ENCODE measurements around the gene FOXF1.

GRCh38 chr16:86509759-86510464, 415 bp upstream of the FOXF1 start:
- TF ChIP-seq POLR2A (IDR thresholded peaks at IDR 0.05) (no peak), CTCF (IDR thresholded peaks at IDR 0.05) (no peak)

Measured in right lobe of liver (tissue), 4 donors.